ENCODE measurements around the gene CTSH. TPM values are rescaled to one million over a fixed set of nuclear protein-coding genes. Genes with fewer than 3 reads are reported as not detected.

The CTSH gene
- total RNA-seq, 1 donor from 2014 or later: 6.4 TPM

GRCh38 chr15:78933187-78933822, 11.5 kb downstream of the CTSH start:
- H3K4me3 Mint-ChIP-seq (ENCODE audit: unreplicated experiment): no peak overlapping the region
- peaks cover 13% of the 10 kb centered on the region for H3K27me3 Mint-ChIP-seq (ENCODE audit: unreplicated experiment)

GRCh38 chr15:78932258-78932808, 12.5 kb downstream of the CTSH start:
- Mint-ChIP-seq H3K4me3 (ENCODE audit: unreplicated experiment) (no peak overlapping the region), H3K4me1 (ENCODE audit: unreplicated experiment) (peaks cover 6% of the 10 kb centered on the region), H3K9me3 (ENCODE audit: unreplicated experiment) (no peaks in the 10 kb centered on the region), H3K36me3 (ENCODE audit: unreplicated experiment) (no peaks in the 10 kb centered on the region), H3K27me3 (ENCODE audit: unreplicated experiment) (peaks cover 12% of the 10 kb centered on the region), H3K27ac (ENCODE audit: unreplicated experiment) (no peak overlapping the region)
- TF ChIP-seq CTCF (IDR thresholded peaks at IDR 0.05): no peak
- no peak for DNase-seq (ENCODE audit: extremely low spot score, unreplicated experiment)

More at GRCh38 chr15:78933187-78933822, 11.5 kb downstream of the CTSH start:
- DNase-seq (ENCODE audit: extremely low spot score, unreplicated experiment): no peak
- Mint-ChIP-seq H3K27ac (ENCODE audit: unreplicated experiment) (no peak overlapping the region), H3K9me3 (ENCODE audit: unreplicated experiment) (no peaks in the 10 kb centered on the region), H3K36me3 (ENCODE audit: unreplicated experiment) (no peaks in the 10 kb centered on the region), H3K4me1 (ENCODE audit: unreplicated experiment) (peaks cover 6% of the 10 kb centered on the region)
- TF ChIP-seq CTCF (IDR thresholded peaks at IDR 0.05): no peak

GRCh38 chr15:78931439-78932257, 13.2 kb downstream of the CTSH start:
- Mint-ChIP-seq H3K4me3 (ENCODE audit: unreplicated experiment) (no peak overlapping the region), H3K27ac (ENCODE audit: unreplicated experiment) (no peak overlapping the region), H3K36me3 (ENCODE audit: unreplicated experiment) (peaks cover 2% of the 10 kb centered on the region), H3K4me1 (ENCODE audit: unreplicated experiment) (peaks cover 6% of the 10 kb centered on the region), H3K9me3 (ENCODE audit: unreplicated experiment) (no peaks in the 10 kb centered on the region), H3K27me3 (ENCODE audit: unreplicated experiment) (peaks cover 12% of the 10 kb centered on the region)
- TF ChIP-seq CTCF (IDR thresholded peaks at IDR 0.05): no peak
- DNase-seq (ENCODE audit: extremely low spot score, unreplicated experiment): no peak

- no peak overlapping the region for H3K27ac Mint-ChIP-seq (ENCODE audit: unreplicated experiment)
- H3K36me3 Mint-ChIP-seq (ENCODE audit: unreplicated experiment): peaks cover 2% of the 10 kb centered on the region
- no peak overlapping the region for H3K4me3 Mint-ChIP-seq (ENCODE audit: unreplicated experiment)
- DNase-seq (ENCODE audit: extremely low spot score, unreplicated experiment): no peak
- H3K9me3 Mint-ChIP-seq (ENCODE audit: unreplicated experiment): no peaks in the 10 kb centered on the region
- H3K27me3 Mint-ChIP-seq (ENCODE audit: unreplicated experiment): peaks cover 12% of the 10 kb centered on the region
- TF ChIP-seq CTCF (IDR thresholded peaks at IDR 0.05): no peak
- H3K4me1 Mint-ChIP-seq (ENCODE audit: unreplicated experiment): peaks cover 6% of the 10 kb centered on the region
These were observed 14.1 kb downstream of the CTSH start for GRCh38 chr15:78930577-78931388.
